Spinal cord (tissue), 10 donors: ENCODE measurements around the gene AKT2. TPM values are rescaled to one million over a fixed set of nuclear protein-coding genes. Genes with fewer than 3 reads are reported as not detected.

ENCODE experiments used
- DNase-seq, 6 donors: peaks; one replicate each; pipeline versions ENCODE4 v3.0.0 to v3.0.0-alpha.2; 2013 to 2015; ENCODE audit warnings: low spot score in 6 of 6, low read depth in 4 of 6
- H3K27ac ChIP-seq: one replicate; pipeline ENCODE4 v1.5.1; 2013; ENCODE audit warnings: low read depth, low read length, control low read depth
- H3K27me3 ChIP-seq: one replicate; pipeline ENCODE4 v1.6.1; 2013; ENCODE audit warnings: low read length; ENCODE audit not compliant: control insufficient read depth, insufficient read depth
- H3K36me3 ChIP-seq: one replicate; pipeline ENCODE4 v1.6.1; 2013; ENCODE audit warnings: low read length; ENCODE audit not compliant: control insufficient read depth, insufficient read depth
- H3K4me1 ChIP-seq: one replicate; pipeline ENCODE4 v1.6.1; 2013; ENCODE audit warnings: low read length; ENCODE audit not compliant: control insufficient read depth, insufficient read depth
- H3K4me3 ChIP-seq: one replicate; pipeline ENCODE4 v1.5.1; 2013; ENCODE audit warnings: low read depth, low read length, control low read depth
- H3K9me3 ChIP-seq: one replicate; pipeline ENCODE4 v1.6.1; 2013; ENCODE audit warnings: low read length; ENCODE audit not compliant: control insufficient read depth, insufficient read depth
- WGBS: methylation state at CpG from one replicate; pipeline ENCODE4 v1.1.5; 2013; ENCODE audit warnings: missing lambda C conversion rate; ENCODE audit not compliant: insufficient coverage; 5-methylcytosine and 5-hydroxymethylcytosine counted together
- polyA plus RNA-seq, 2 donors: library from polyadenylated mRNA; unstranded; fragments of 120-200 nt; gene quantifications; one replicate each; pipeline ENCODE4 v1.2.1, GENCODE V29; 2013; ENCODE audit not compliant: insufficient read length in 2 of 2
- total RNA-seq, 2 donors: library from RNA; depleted of rRNA in 1 of 2; stranded (reverse); fragments of 120-200 nt in 1 of 2; fragments of >200 nt in 1 of 2; gene quantifications; one replicate each; pipeline versions ENCODE4 v1.2.3 to v1.2.4, GENCODE V29; 2013 to 2014
- donor health status: healthy.

Gene AKT2
- total and polyA plus RNA-seq, 4 donors = 62.8 to 210 (median 140) TPM

DNA sequence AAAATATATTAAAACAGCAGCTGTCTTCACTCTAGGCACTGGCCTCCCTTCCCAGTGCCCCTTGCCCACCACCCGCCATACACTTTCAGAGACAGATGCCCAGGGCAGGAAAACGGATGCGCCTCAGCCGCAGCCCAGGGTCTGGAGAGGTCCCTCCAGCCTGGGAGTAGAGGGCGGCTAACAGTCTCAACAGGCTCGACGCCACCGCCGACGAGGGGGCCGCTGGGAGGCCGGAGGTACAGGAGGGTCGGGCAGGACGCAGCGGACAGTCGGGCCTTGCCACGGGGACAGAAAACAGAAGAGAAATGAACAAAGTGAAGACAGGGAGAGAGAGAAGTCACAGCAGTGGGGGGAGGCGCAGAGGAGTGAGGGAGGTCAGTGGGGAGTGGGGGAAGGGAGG lies 35.9 kb upstream of the AKT2 start:
- Histone ChIP-seq H3K4me1 (no peaks in the 10 kb centered on the region), H3K27ac (no peak overlapping the region), H3K36me3 (peaks cover 76% of the 10 kb centered on the region), H3K27me3 (no peaks in the 10 kb centered on the region), H3K4me3 (no peak overlapping the region), H3K9me3 (no peaks in the 10 kb centered on the region)
- 94% methylated on average over 18 of the region's 18 CpGs for WGBS
- DNase-seq = no peak

DNA sequence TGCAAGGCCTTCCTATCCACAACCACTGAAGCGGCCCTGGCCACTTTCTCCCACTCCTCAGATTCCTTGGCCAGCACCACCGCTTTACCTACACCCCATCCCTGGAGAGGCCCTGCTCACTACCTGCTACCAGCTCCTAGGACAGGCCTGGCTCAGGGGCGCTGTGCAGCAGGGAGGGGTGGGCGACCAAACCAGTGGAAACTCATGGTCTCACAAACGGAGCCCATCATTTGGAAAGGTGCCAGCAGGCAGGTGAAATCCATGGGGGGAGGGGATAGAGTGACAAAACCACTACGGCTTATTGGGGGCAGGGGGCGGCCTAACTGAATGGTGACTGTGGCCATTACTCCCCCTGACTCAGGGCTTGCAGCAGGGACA lies 35.4 kb upstream of the AKT2 start:
- no peak for DNase-seq
- 90% methylated on average over 5 of the region's 7 CpGs for WGBS
- H3K36me3 ChIP-seq = peaks cover 71% of the 10 kb centered on the region

GRCh38 chr19:40317338-40317737 lies 32.2 kb upstream of the AKT2 start:
- H3K36me3 ChIP-seq = peaks cover 41% of the 10 kb centered on the region
- H3K27ac ChIP-seq = no peak overlapping the region
- H3K9me3 ChIP-seq = no peaks in the 10 kb centered on the region
- no peak overlapping the region for H3K4me3 ChIP-seq
- no peak for DNase-seq
- no peaks in the 10 kb centered on the region for H3K27me3 ChIP-seq
- H3K4me1 ChIP-seq = no peaks in the 10 kb centered on the region
- 78% methylated on average over 6 of the region's 7 CpGs for WGBS

More for the DNA sequence above, 35.4 kb upstream of the AKT2 start:
- no peaks in the 10 kb centered on the region for H3K27me3 ChIP-seq
- no peak overlapping the region for H3K4me3 ChIP-seq
- H3K9me3 ChIP-seq = no peaks in the 10 kb centered on the region
- no peaks in the 10 kb centered on the region for H3K4me1 ChIP-seq
- H3K27ac ChIP-seq = no peak overlapping the region

DNA sequence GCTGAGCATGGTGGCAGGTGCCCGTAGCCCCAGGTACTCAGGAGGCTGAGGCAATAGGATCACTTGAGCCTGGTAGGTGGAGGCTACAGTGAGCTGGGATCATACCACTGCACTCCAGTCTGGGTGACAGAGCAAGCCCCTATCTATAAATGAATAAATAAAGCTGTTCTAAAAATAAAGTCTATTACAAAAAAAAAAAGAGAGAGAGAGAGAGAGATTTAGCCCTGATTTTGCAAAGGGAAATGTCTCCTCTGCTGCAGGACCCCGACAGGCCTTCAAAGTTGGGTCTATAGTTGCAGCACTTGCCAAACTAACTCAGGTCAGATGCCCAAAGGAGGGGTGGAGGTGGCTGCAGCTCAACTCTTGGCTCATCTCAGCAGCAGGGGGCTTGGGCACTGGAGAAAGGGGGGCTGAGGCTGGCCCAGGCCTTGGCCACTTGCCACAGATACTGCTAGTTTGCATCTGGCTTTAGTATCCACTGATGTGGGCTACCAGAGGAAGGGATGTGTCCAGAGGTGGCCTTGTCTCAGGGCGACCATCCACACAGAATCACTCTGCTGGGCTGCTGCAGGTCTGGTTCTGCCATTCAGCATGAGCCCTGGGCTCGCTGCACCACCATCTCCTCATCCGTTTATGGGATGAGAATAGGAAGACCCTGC lies 30.8 kb upstream of the AKT2 start:
- Histone ChIP-seq H3K27me3 (no peaks in the 10 kb centered on the region), H3K4me1 (no peaks in the 10 kb centered on the region), H3K9me3 (no peaks in the 10 kb centered on the region), H3K4me3 (no peak overlapping the region), H3K36me3 (peaks cover 27% of the 10 kb centered on the region), H3K27ac (no peak overlapping the region)
- 89% methylated on average over 4 of the region's 5 CpGs for WGBS
- DNase-seq = peak in 1 of 6 donors; percentile 4

DNA sequence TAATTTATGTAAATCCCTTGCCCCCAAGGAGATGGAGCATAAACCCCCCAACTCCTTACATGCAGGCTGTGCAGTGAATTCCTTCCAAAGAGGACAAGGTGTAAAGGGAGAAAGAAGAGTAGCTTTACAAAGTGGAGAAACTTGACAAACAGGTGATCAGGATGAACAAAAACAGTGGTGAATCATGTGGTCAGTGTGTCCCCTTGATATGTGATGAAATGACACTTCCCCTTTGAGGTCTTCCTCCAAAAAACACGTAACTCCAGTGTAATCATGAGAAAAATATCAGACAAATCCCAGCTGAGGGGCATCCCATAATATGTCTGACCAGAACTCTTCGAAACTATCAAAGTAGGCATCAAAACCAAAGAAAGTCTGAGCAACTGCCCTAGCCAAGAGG lies 29.5 kb upstream of the AKT2 start:
- Histone ChIP-seq H3K9me3 (no peaks in the 10 kb centered on the region), H3K4me3 (no peak overlapping the region), H3K36me3 (peaks cover 14% of the 10 kb centered on the region), H3K27ac (no peak overlapping the region), H3K27me3 (no peaks in the 10 kb centered on the region), H3K4me1 (no peaks in the 10 kb centered on the region)
- 80% methylated on average over 1 of the region's 2 CpGs for WGBS
- no peak for DNase-seq

- Histone ChIP-seq H3K27ac (no peak overlapping the region), H3K9me3 (no peaks in the 10 kb centered on the region), H3K4me1 (no peaks in the 10 kb centered on the region), H3K4me3 (no peak overlapping the region), H3K36me3 (peaks cover 7% of the 10 kb centered on the region), H3K27me3 (no peaks in the 10 kb centered on the region)
- DNase-seq = no peak
- WGBS = 93% methylated on average over 8 of the region's 9 CpGs
Observed at GRCh38 chr19:40313229-40313983, 28.3 kb upstream of the AKT2 start.

- no peak for DNase-seq
- H3K9me3 ChIP-seq = no peaks in the 10 kb centered on the region
- H3K27me3 ChIP-seq = no peaks in the 10 kb centered on the region
- no peak overlapping the region for H3K4me3 ChIP-seq
- no peak overlapping the region for H3K27ac ChIP-seq
- peaks cover 3% of the 10 kb centered on the region for H3K36me3 ChIP-seq
- WGBS = no CpG with 5 or more reads among the region's 2 CpGs
- H3K4me1 ChIP-seq = no peaks in the 10 kb centered on the region
Observed at GRCh38 chr19:40312533-40312932, 27.4 kb upstream of the AKT2 start.

DNA sequence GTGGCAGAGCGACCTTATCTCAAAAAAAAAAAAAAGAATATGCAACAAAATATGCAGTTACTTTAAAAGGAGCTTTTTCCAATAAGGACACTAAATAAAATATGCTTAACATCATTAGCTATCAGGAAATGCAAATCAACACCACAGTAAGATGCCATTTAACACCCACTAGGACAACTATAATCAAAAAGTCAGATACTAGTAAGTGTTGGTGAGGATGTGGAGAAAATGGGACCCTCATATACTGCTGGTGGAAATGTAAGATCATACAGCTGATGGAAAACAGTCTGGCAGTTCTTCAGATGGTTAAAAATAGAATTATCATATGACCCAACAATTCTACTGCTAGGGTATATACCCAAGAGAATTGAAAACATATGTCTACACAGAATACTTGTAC lies 24.5 kb upstream of the AKT2 start:
- no peaks in the 10 kb centered on the region for H3K9me3 ChIP-seq
- WGBS = no CpG with 5 or more reads among the region's 1 CpG
- H3K4me1 ChIP-seq = no peaks in the 10 kb centered on the region
- no peaks in the 10 kb centered on the region for H3K27me3 ChIP-seq
- no peak overlapping the region for H3K27ac ChIP-seq
- H3K4me3 ChIP-seq = no peak overlapping the region
- no peak for DNase-seq
- no peaks in the 10 kb centered on the region for H3K36me3 ChIP-seq

DNA sequence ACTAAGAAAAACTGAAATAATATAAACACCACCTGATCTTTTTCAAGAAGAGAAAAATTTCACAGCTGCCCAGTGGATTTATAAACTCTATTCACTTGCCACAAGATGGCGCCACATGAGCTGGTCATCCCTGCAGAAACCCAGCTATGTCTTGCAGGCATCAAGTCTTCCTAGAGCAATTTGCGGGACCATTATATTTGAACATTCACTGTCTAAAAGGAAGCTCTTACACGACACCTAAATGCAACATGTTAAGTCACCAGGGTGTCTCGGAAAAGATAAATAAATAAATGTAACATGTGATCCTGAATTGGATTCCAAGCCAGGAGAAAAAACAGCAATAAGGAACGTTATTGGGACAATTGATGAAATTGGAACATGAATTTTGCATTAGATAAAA lies 20.3 kb upstream of the AKT2 start:
- Histone ChIP-seq H3K27me3 (no peaks in the 10 kb centered on the region), H3K27ac (no peak overlapping the region), H3K4me1 (no peaks in the 10 kb centered on the region), H3K36me3 (no peaks in the 10 kb centered on the region), H3K4me3 (no peak overlapping the region), H3K9me3 (no peaks in the 10 kb centered on the region)
- peak; percentile 44 to 96 (median 73) for DNase-seq
- WGBS = 60% methylated on average over 1 of the region's 5 CpGs

DNA sequence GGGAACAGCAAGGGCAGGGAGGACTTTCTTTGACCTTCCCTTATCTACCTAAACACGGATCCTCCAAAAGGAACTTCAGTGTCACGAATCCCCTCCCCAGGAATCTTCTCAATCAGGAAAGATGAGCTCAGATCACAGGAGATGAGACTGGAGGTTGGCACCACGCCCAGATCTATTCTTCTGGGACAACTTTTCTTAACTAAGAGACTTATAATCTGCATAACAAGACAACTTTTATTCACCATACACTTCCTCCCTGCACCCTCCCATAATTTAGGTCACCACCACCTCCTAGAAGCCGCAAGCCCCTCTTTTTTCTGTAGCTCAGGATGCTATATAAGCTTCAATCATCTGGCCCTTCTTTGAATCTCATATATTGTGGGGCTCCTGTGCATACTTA lies 19.2 kb upstream of the AKT2 start:
- H3K27ac ChIP-seq = no peak overlapping the region
- H3K27me3 ChIP-seq = no peaks in the 10 kb centered on the region
- WGBS = 47% methylated on average over 4 of the region's 4 CpGs
- H3K36me3 ChIP-seq = no peaks in the 10 kb centered on the region
- H3K9me3 ChIP-seq = no peaks in the 10 kb centered on the region
- no peaks in the 10 kb centered on the region for H3K4me1 ChIP-seq
- H3K4me3 ChIP-seq = no peak overlapping the region
- DNase-seq = peak in 1 of 6 donors; percentile 10
